Activated CD4-positive, alpha-beta T cell treated with anti-CD3 and anti-CD28 coated beads, Interleukin-2, amount 50 U/mL, for 4 hours (primary cell): Measurements from ENCODE around the gene NDUFS6.

Experiments used
- DNase-seq, 2 experiments: peaks; one replicate each; pipeline ENCODE4 v3.0.0-alpha.2; 2020

Gene NDUFS6

DNA sequence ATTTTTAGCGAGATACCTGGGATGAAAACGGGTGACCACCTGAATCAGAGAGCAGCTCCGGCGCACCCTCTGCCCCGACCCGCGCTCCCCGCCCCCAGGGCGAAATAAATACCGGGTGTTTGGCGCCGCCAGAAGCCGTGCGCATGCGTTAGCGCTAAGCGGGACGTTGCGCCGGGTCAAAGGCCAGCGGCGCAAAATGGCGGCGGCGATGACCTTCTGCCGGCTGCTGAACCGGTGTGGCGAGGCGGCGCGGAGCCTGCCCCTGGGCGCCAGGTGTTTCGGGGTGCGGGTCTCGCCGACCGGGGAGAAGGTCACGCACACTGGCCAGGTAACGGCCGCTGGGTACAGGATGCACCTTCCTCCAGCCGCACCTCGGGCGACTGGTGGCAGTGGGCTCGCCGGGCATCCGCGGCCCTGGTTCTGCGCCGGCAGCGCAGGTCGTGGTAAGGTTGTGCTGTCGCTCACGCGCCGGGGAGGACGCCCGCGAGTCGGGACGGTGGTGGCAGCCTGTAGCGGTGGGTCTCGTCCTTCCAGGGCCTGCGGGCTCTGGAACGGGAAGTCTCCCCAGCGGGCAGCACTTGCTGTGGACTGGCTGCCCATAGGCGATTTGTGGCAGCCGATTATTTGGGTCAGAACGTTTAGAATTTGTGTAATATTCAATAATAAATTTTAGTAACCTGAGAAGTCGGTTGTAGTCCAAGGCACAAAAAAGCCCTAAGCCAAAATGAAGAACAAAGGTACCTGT lies at the start of gene NDUFS6:
NDUFS6 (plus strand) TSS at position 186 of the 745 bp plus-strand sequence; CDS start at position 197, 11 bp downstream.
- peak; percentile 68 to 70 for DNase-seq

DNA sequence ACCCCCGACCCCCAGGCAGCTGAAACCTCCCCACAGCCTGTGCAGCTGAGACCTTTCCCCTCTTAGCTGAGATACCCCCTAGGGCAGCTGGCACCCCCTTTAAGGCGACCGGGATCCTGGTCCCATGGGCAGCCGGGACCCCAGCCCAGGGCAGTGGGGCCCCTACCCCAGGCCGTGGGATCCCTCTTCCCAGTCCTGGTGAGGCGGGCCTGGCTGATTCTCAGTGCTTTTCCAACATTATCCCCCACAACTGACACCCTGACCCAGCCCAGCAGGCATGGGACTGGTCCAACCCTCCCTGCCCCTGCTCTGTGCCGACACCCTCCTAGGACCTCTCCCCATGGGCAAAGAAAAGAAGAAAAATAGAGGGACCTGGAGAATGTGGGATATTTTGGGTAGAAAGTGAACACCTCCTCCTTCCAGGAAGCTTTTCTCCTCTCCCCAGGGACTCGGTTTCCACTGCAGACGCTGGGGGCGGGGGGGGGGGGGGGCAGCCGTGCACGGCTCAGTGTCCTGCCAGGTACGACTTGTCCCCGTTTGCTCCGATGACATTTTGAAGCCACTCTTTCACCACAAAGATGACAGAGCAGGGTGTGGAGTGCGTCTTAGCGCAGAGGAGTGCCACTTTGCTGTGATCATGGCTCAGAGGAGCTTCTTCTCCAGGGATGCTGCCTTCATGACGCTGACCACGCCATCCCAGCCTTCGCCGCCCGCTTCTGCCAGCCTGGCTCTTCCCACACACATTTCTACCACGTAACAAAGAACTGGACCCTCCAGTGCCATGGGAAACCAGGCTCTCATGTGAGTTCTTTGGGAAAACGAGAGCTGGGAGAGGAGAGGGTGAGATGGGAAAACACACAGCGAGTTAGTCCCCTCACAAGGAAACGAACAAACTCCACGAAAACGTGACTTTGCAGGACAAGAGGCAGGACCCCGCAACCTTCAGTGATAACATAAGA lies 49.1 kb upstream of the NDUFS6 start:
- DNase-seq: no peak

DNA sequence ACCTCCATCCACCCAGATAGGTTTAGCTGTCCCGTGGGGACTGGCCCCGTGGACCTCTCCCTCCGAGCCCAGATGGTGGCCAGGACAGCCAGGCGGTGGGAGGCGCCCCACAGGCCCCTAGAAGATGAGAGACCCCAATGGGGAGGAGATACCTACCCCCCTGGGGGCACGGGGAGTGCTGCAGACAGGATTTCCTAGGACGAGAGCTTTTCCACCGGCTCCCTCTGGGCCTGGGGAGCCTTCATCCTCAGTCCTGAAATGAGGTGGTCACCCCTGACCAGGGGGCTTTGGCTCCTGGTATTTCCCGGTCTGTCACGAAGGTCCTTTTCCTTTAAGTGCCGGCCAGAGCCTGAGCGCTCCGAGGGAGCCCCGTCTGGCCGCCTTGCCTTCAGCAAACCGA lies 48.3 kb upstream of the NDUFS6 start:
- DNase-seq: no peak

DNA sequence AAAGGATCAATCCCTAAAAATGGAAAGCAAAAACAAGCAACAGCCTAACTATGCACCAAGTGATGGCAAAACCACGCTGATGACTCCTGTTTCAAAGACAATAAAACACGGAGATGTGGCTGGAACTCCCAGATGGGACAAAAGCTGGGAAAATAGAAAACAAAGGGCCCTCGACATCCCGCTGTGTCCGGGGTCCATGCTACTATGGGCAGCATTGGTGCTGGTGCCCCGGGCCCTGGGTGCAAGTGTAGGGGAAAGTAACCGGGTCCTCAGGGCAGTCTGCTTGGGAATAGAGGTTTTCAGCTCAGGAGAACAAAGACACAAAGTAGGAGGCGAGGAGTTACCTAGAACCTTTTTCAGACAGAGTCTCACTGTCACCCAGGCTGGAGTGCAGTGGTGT lies 47.7 kb upstream of the NDUFS6 start:
- no peak for DNase-seq

DNA sequence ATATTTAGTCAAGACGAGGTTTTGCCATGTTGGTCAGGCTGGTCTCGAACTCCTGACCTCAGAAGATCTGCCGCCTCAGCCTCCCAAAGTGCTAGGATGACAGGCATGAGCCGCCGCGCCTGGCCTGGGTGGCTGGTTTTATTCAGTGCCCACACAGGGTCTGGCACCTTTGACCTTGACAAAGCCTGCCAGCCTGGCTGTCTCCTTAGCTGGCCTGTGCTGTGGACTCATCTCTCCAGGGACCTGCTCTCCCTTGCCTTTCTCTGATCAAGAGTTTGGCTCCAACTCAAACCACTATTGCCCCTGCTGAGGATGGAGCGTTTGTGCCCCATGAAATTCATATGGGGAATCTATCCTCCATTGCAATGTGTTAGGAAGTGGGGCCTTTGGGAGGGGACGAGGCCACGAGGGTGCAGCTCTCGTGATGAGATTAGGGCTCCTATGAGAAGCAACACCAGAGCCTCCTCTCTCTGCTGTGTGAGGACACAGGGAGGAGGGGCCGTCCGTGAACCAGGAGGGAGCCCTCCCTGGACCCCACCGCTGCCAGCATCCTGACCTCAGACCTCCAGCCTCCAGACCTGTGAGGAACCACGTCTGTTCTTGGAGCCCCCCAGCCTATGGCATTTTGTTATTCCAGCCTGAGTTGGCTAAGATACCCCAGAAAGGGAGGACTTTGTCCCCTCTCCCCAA lies 46.5 kb upstream of the NDUFS6 start:
- DNase-seq: no peak

DNA sequence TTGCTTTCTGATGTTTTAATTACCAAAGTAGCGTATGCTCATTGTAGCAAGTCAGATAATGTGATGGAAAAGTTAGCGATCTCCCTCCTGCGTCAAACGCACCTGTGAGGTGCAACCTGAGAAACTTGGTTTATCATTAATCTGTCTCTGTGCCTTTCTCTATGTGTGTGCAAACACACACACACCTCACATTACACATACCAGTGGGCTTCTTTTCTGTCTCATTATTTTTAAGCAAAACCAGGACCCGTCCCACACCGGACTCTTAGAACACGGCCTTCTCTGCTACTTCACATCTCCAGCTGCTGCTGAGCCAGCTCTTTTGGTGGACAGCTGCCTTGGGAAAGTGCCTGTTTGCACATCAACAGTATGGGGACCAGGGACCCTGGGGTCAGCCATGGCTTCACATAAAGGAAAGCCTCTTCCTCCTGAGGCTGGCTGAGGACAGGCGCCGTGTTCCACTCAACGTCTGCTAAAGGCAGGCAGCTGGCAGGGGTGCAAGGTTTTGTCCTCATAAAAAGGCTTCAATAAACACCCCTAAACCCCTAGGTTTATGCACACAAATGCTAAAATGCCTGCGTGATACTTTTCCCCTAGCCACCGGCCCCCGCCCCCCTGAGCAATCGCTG lies 45.8 kb upstream of the NDUFS6 start:
- no peak for DNase-seq

DNA sequence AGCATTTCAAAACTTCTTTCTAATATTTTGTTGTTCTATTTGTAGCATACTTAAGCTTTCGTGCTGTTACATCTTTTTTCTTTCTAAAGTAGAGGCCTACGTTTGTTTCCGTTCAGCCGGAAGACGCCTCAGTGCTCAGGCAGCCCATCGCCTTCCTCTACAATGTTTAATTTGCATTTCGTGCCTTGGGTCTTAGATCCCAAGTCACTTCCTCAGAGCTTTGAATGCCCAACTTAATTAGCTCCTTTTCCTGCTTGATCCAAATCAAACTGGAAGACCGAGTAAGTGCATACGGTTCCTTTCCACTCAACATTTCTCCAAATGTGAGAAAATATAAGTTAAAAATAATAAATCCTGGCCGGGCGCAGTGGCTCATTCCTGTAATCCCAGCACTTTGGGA lies 44.7 kb upstream of the NDUFS6 start:
- no peak for DNase-seq

DNA sequence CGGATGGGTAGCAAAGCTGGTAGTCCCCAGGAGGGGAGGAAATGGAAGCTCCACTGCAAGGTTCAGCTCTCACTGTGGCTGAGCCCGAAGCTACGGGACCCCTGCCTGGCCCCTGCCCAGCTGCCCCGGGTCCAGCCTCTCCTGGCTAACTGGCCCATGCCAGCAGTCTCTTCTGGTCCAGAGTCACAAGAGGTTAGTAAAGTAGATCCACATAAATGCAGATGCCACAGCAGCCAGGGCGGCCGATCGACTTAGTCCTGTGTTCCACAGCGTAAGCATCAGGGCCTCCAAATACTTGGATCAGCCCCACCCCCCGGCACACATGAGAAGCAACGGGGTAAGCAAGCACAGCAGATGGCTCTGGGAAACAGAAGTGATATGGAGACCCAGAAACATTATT lies 43.7 kb upstream of the NDUFS6 start:
- no peak for DNase-seq

DNA sequence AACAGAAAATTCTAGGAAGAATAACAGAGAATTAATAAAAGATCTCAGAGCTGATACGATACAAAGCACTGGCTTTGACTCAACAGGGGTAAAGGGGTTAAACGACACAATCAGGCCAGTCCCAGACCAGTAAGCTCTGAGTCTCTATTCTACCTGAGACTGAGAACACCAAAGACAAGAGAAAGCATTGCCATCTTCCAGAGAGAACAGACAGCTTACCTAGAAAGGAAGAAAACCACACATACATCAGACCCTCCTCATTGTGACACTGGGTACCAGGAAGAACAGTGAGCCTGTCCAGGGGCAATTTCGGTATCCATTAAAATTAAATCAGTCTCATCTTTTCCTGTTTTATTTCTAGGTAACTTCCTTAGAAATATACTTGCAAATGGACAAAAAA lies 42.6 kb upstream of the NDUFS6 start:
- DNase-seq: no peak

DNA sequence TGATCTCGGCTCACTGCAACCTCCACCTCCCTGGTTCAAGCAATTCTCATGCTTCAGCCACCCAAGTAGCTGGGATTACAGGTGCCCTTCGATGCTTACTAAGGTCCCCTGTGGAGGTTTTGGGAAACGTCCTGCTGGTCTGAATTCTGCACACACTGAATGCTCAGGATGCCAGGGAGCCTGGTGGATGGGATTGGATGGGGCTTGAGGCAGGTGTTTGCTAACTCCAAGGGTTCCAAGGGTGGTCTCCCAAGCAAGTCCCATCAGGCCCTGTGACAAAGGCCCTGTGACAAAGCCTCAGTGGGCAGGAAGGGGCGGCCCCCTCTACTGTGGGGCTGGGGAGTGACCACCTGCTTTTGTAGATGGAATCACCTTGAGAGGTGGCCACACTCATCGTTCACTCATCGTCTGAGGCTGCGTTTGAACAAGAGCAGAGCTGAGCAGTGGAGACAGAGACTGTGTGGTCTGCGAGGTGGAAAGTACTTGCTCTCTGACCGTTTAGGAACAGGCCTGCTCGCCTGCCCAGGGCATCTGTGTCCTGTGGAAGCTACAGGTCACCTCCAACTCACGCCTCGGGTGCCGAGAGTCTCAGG lies 41.7 kb upstream of the NDUFS6 start:
- no peak for DNase-seq

DNA sequence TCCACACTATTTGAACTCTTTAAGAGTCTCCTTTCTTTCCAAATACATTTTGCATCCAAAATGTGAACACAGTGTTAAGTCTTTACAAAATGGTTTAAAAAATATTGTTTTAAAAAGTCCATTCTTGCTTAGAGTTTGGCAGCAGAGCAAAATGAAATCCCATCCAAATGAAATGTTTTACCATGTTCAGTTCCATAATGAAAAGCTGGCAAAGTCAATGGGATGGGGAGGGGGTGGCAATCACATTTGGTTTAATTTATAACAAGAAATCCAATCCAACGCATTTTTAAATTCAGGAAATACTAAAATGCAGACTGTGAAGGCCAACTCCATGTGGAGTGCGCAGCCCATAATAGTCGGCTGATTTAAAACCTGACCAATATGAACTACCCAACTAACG lies 41.0 kb upstream of the NDUFS6 start:
- no peak for DNase-seq

DNA sequence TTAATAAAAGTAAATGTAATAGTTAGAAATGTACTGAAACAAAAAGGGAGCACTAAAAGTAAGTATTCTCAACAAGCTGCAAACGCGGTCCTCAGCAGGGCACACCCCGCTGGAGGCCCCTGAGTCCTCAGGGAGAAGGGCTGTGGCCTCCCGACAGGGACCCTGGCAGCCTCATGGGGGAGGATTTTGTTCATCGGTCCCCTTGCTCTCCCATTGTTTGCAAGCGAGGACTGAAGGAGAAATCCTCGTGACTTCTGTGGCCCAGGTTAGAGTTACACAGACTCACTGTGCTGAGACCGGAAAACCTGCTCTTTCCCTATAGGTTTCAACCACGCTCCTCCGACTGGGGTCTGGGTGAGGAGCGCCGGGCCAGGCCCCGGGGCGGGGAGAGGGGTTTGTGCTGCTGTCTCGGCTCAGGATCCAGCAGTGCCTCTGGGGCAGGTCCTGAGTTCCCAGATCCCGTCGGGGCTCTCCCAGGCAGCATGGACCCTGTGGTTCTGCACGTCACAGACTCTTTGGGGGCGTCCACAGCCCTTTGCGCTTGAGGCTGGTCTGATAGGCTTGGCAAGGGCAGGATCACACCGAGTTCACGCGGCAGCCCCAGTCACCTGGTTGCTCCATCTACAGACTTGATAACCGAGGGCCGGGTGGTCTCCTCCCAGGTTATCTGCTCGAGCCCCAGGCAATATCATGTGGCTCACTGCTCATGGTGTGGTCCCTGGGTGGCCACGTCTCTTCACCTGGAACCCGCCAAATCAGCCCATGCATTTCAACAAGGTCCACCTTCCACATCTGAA lies 40.4 kb upstream of the NDUFS6 start:
- no peak for DNase-seq

DNA sequence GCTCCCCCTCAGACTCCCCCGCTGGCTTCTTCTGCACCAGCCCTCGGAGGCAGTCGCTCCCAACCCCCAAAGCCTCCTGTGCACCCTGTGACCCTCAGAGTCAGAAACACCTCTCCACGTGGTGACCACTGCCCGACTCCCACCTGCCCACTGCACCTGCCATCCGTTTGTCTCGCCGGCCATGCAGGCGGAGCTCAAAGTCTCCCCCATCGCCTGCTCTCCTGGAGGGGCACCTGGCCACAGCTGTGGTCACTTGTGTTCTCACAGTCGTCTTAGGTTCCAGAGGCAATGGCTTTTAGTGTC lies 39.8 kb upstream of the NDUFS6 start:
- DNase-seq: no peak

DNA sequence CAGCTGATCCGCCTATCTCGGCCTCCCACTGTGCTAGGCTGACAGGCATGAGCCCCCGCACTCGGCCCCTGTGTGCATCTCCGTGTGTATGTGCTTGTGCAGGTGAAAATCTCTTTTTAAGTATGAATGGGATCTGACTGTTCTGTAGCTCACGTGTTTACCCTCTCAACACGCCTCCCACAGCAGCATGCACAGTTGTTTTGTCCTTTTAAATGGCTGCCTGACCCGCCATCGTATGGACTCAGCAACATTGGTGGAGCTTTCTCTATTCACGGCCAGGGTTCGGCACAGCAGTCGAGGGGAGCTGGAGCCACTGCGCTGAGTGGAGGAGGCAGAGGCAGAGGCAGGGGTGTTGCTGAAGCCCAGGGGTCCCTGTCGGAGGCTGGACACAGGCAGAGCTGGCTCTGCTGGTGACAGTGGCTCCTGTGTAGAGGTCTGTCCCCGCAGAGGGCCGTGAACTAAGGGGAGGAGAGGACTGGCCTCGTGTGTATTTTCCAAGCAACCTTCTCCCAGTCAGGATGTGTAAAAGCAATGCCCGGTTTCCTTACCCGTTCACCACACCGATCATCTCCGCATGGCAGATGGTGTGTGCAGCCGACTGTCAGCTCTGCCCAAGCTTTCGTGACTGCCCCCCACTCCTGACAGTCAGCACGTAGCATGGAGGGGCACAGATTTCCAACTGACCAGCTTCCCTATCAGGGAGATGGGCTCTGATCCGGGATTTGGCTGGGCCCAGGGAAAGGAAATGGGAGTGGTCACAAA lies 38.9 kb upstream of the NDUFS6 start:
- no peak for DNase-seq

DNA sequence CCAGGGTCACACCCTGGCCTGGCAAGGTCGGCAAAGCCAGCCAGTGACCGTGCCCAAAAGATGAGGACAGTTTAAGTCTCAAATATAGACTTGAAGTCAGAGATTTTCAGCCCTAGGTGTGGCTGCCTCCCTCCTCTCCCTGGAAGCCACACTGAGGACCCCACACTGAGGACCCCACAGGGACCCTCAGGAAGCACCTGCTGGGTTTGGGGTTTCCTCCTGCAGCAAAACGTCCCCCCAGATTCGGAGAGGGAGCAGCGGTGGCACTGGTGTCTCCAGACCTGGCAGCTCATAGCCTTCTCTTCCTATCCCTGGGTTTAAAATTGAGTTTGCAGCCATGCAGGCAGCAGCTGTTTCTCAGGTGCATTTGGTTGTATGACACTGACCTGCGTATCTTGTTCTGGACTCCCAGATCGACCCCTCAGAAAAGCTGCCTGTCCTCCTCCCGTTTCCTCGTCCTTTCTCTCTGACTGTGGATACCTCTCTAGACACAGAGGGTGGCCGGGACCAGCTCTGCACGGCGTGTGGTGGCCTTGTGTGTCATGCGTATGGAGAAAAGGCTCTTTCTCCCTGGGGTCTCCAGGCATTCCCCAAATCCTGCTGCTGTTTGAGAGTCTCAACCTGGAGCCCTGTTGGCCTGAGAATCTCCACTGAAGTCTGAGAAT lies 38.2 kb upstream of the NDUFS6 start:
- no peak for DNase-seq

DNA sequence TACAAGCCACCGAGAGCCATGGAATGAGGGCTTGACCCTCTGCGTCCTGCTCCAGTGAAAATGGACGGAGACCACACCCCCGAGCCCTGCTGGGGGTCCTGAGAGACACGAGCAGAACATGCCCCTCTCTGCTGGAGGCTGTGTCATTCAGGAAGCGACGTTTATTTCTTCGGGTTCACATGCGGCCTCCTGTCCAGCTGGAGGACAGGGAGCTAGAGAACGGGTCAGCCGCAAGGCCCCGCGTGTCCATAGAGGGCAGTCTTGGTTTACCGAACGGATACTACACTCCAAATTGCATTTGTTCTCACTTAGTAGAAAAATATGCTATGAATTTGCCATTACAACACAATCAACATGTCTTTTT lies 37.7 kb upstream of the NDUFS6 start:
- peak; percentile 15 to 19 for DNase-seq

DNA sequence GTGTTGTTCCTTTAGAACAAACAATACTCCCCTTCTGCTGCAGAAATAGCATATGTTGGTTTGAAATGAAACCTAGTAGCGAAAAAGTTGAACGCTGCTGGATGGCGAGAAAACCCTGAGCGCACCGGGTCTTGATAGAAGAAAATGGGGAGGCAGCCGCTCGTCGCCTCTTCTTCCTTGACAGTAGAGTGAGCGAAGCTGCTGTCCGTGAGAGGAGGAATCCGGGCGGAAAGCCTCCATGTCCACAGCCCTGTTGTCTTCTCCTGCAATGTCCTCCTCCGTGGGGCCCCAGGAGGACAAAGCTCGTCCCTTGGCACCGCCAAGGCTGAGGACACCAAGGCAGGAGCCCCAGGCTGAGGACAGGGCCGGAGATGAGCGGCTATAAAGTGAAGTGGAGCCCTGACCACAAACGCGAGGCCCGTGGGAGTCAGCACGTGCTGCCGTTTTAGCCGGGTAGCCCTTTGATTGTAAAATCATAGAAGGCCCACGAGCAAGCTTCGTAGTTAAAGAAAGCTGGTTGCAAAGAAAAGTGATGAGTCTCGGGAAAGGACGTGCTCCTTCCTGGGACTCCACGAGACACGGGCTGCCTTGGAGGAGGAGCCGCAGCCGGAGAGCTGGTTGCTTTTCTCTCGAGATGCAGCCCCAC lies 37.1 kb upstream of the NDUFS6 start:
- no peak for DNase-seq

DNA sequence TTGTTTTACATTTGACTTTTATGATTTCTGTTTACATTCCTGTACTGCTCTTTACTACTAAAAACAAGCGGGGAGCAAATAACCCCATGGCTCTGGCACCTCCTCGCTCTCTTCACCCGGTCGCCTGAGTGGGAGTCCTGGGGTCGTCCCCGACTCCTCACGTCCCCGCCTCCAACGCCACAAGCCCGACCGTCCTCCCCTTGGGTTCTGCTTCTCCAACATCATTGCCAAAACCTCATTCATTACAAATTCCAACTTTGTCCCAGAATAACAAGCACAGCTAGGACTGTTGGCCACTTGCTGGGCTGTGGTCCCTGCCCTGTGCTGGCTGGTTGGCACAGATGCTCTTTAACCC lies 36.6 kb upstream of the NDUFS6 start:
- no peak for DNase-seq

DNA sequence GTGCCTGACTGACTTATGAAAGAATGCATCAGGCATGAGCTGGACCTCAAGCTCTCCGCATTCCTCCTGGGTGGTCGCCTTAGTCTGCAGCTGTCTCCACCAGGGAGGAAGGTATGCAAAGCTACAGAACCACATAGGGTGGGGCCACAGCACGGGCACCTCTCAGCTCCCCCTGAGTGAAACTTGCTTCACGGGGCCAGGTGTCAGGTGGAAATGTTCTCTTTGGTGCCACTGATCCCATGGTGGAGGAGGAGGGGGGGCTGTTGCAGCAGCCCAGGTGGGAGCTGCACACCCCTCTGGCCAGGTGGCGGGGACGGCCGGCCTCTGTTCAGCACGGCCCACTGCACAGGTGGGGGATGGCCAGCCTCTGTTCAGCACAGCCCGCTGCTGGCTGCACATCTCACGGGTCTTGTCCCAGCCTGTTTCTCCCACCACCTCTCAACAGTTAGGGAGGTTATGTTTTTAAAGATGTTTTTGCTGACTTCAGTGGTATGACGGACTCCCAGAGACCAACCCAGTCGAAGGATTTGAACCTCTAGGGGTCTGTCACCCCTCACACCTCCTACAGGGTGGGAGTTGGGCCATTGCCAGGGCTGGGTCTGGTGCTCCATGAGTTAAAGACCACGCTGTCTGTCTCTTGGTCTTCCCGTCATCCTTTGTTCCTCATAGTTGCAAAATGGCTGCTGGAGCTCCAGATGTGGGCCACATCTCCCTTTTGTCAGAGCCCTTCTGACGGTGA lies 35.9 kb upstream of the NDUFS6 start:
- DNase-seq: no peak

DNA sequence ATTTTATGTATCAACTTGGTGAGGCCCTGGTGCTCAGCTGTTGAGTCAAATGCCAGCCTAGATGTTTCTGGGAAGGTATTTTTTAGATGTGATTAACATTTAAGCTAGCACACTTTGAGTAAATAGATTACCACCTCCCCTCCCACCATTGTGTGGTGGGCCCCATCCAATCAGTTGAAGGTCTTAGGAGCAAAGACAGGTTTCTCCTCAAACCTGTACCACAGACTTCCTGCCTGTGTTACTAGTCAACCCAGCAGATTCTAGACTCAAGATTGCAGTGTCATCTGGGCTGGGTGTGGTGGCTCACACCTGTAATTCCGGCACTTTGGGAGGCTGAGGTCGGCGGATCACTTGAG lies 35.3 kb upstream of the NDUFS6 start:
- no peak for DNase-seq
